ENCODE data around the gene ESM1. TPM values are rescaled to one million over a fixed set of nuclear protein-coding genes. Genes with fewer than 3 reads are reported as not detected.

The ESM1 gene
- total RNA-seq, result 0.25 and 1.1 TPM in 2 replicates

GRCh38 chr5:54985301-54986268 lies at the start of gene ESM1:
TSS of gene ESM1 (minus strand) at chr5:54985593. CDS start at chr5:54985517, 76 bp downstream.

Other genes starting within 250 kb of the ESM1 start
- not detected in 2 replicates for gene GZMK, start 38.7 kb upstream of the ESM1 start, total RNA-seq
- gene GZMA, start 117.1 kb upstream of the ESM1 start, total RNA-seq, result not detected in 2 replicates
- gene GPX8, start 174.6 kb upstream of the ESM1 start, total RNA-seq, result 108 and 132 TPM in 2 replicates
- not detected in 2 replicates for gene CDC20B, start 187.6 kb upstream of the ESM1 start, total RNA-seq
- not detected in 2 replicates for gene MCIDAS, start 241.7 kb upstream of the ESM1 start, total RNA-seq
- 0.10 and 0.25 TPM in 2 replicates for gene CCNO, start 248.0 kb upstream of the ESM1 start, total RNA-seq